ENCODE measurements around the gene C1QBP.

Gene C1QBP, protein sequence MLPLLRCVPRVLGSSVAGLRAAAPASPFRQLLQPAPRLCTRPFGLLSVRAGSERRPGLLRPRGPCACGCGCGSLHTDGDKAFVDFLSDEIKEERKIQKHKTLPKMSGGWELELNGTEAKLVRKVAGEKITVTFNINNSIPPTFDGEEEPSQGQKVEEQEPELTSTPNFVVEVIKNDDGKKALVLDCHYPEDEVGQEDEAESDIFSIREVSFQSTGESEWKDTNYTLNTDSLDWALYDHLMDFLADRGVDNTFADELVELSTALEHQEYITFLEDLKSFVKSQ

DNA sequence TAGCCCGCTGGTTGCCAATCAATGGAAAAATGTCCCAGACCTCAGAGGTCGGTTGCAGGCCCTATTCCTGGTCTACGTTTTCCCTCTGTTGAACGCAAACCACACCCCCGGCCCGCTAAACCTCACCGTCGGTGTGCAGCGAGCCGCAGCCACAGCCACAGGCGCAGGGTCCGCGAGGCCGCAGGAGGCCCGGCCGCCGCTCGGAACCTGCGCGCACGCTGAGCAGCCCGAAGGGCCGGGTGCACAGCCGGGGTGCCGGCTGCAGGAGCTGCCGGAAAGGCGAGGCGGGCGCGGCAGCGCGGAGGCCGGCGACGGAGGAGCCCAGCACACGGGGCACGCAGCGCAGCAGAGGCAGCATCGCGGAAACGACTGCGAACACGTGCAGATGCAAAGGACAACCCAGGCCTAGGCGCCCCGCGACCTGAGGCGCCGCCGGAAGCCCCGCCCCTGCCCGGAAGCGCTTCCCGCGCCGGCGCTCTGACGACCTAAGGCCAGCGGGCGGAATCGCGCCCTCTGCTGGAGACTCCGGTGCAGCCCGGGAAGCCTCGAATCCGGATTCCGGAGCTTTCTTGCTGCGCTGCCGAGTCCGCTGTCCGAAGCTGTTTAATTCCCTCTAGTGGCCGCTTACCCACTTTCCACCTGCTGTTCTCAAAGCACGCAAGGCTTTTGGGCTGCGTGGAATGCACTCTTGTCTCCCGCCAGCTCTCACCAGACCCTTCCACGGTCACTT, at the start of gene C1QBP:
Gene C1QBP, minus strand, starts transcription at position 440 of the 730 bp plus-strand sequence. Its CDS starts 82 bp downstream, at position 358.
- H3K4me3 ChIP-seq (ENCODE audit: low read depth, low read length): peak within 1 kb of the TSS; percentile 88
- TF ChIP-seq CTCF (IDR thresholded peaks at IDR 0.05; ENCODE audit: low read depth, low read length): peak; percentile 94

GRCh38 chr17:5488752-5489151, 49.8 kb upstream of the C1QBP start:
- H3K4me3 ChIP-seq (ENCODE audit: low read depth, low read length): no peak overlapping the region
- TF ChIP-seq CTCF (IDR thresholded peaks at IDR 0.05; ENCODE audit: low read depth, low read length): no peak

DNA sequence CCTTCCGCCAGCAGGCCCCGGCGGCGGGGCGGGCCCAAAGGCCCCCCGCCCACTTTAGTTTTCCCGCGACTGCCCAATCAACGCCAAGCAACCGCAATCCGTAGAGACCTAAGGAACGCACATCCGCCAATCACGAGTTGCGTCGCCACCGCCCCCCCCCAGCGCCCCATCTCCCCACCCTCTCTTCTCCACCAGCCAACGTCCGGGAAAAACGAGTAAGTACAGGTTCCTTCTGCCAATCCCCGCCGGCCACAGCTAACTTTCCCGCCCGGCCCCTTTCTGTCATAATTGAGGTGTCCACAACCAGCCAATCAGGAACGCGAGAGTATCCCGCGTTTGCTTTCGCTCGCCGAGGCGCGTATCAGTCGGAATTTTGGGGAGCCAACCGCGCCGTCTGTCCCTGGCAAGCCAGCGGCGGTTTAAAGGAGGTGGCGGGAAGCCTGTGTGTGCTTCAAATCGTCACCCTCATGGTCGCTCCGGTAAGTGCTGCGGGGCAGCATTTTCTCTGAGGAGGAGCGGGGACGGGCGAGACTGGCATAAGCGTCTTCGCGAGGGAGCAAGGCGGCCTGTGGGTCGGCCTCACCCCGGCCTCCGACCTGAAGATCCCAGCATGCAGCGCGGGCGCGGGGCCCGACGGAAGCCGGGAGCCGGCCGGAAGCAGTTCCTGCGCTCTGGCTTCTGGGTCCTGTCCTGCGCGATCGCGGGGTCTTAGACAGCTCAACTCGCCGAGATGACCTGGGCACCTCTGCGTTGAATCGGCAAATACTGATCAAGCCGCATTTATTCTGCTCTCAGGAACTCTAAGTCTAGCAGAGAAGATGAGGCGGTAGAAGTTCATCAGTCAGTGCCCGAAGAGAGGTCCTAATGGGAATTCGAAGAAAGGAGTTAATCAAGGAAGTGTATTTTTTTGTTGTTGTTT, 47.5 kb upstream of the C1QBP start, which contains the start of gene MIS12:
Gene MIS12, plus strand, starts transcription at position 361 of the 919 bp plus-strand sequence. CDS start 2,297 bp downstream, outside the sequence.
- peak within 1 kb of the TSS; percentile 98 for H3K4me3 ChIP-seq (ENCODE audit: low read depth, low read length)
- TF ChIP-seq CTCF (IDR thresholded peaks at IDR 0.05; ENCODE audit: low read depth, low read length): no peak

DNA sequence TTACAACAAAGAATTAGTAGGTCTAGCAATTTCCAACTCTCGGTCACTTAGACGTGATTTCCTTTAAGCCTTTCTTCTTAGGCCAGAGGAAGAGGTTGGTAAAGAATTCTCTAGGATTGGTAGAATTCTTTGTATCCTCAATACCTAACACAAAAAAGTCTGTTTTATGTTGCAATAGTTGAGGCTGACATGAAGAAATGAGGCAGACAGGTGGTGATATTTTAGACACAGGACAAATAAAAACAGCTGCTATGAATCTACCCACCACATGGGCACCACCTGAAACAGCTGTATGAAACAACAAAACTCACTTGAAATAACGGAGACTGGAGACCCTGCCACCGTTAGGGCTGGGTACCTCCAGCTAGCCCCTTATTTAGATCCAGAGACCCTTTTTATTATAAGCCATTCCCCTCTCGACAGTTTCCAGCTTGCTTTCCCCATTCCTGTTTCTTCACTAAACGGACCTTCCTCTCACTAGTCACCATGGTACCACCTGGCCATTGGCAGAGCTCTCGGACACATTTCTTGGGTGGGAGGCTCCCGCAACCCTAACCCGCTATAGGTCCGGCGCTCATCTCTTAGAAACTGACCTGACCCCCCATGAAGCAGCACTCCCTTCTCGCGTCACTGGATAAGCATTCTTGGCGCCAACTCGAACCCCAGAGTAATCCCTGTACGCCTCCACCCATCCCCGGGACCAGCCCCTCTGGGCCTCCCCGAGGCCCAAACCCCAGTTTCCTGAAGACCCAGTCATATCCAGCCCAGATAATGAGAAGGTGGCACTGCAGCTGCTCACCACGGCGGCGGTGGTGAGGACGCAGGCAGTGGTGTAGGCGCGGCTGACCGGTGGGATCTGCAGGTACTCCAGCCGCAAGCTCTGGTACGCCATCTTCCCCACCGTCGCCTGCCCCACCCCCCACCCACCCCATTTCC, 46.6 kb upstream of the C1QBP start, which contains the start of gene DERL2:
Gene DERL2, minus strand, starts transcription at position 909 of the 936 bp plus-strand sequence. Its CDS starts 17 bp downstream, at position 892.
- peak within 1 kb of the TSS; percentile 98 for H3K4me3 ChIP-seq (ENCODE audit: low read depth, low read length)
- no peak for TF ChIP-seq CTCF (IDR thresholded peaks at IDR 0.05; ENCODE audit: low read depth, low read length)

- no peak for TF ChIP-seq CTCF (IDR thresholded peaks at IDR 0.05; ENCODE audit: low read depth, low read length)
- H3K4me3 ChIP-seq (ENCODE audit: low read depth, low read length): no peak overlapping the region
Measured at GRCh38 chr17:5481451-5481850, 42.5 kb upstream of the C1QBP start.

DNA sequence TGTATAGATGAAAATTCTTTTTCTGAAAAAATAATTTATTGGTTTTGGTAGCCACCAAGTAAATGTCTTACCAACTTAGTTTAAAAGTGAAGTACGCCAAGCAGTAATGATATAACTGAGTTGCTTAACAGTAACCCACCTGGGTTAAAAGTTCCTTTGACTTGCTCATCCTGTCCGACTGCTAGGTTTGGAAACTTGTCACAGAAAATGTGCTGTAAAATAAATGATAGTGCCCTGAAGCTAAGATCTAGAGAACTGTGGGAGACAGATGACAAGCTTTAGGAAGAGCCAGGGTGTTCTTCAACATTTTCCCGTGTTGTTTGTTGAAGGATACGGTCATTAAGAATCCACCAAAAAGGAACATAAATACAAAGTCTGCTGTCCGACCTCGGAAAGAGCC, 42.0 kb upstream of the C1QBP start:
- TF ChIP-seq CTCF (IDR thresholded peaks at IDR 0.05; ENCODE audit: low read depth, low read length): no peak
- H3K4me3 ChIP-seq (ENCODE audit: low read depth, low read length): no peak overlapping the region

All from WI38 (cell line).